HG02885 (cell line): ENCODE results near the gene HOATZ.

Source experiments
- ATAC-seq: cut with Tn5 transposase; IDR thresholded peaks from one replicate; pipeline ENCODE4 v1.9.1; 2021; ENCODE audit warnings: mild to moderate bottlenecking; ENCODE audit not compliant: unreplicated experiment, poor library complexity

The HOATZ gene

DNA sequence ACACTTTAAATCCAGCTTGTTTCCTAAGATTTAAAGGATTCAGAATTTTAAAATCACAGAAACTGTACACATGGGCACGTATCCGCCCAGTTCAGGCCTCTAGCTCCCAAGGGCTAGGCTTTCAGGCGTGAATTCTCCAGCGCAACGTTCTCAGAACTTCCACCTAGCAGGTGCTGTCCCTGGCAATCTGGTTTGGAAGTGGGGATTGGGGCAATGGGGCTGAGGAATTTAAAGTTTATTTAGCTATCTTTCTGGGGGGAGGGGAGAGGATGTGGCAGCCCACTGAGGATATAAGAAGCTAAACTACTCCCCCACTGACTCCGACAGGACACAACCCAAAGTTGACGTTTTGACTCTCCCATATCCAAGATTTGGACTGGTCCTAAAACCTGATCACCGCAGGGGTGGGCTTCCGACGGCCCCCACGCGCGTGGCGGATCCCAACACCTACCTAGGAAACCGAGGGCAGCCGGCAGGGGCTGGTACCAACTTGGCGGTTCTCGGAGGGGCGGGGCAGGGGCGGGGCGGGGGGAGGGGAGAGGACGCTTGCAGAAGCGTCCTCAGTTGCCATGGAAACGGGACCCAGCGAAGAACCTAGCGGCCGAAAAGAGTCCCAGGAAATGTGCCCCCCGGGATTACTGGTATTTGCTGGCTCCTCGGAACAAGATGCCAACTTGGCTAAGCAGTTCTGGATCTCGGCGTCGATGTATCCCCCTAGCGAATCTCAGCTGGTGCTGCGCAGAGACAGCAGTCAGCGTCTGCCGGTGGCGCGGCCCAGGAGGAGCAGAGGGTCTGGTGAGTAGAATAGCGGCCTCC is at the start of gene HOATZ:
Gene HOATZ (plus strand): TSS at position 563 of the 816 bp plus-strand sequence. CDS start 7 bp downstream, at position 570.
- no peak for ATAC-seq

DNA sequence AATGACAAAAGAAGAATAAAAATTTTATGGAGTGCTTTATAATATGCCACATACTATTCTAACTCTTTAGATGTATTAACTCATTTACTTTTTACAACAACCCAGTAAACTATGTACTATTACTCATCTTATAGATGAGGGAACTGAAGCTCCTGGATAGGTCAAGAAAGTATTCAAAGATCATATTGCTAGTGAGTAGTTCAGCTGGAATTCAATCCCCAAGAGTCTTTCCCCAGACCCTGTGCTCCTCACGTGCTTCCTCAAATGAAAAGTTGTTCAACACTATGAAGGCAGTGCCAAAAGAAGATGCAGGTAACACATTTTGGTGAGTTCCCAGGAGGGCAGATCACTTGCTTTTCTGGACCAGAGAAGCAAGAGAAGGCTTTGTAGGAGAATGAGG is 49.2 kb upstream of the HOATZ start:
- no peak for ATAC-seq

DNA sequence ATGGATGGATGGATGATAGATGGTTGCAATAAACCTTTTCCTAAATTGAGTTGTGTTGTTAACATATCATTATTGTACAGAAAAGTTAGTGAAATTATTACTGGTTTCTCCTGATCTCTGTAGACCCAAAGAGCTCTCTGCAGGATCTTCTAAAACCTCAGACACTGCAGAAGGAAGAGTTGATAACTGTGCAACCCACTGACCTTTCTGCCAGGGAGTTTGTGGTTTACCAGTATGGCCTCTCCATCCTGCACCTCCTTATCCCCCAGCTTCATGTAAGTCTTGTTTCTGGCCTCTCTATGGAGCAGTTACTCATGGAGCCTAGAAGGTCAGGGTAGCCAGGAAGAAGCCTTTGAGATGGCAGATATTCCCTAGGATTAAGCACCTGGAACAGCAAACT is 48.0 kb upstream of the HOATZ start:
- ATAC-seq = no peak

DNA sequence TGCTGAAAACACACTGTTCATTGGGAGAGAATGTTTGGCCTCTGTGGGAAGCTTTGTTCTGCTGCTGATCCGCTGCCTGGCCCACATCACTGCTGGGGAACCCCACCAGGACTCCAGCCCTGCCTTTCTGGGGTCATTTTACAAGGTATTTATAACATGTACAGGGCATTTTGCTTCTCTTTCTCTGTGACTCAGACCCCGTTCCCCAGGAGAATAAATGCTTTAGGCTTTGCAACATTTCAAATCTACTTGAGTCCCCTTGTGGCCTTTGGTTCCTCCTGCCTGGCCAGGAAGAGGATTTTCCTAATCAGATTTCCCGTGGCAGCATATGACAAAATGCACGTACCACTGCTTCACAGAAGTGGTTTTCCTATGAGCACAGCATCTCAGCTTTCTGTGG is 45.4 kb upstream of the HOATZ start:
- ATAC-seq = no peak

DNA sequence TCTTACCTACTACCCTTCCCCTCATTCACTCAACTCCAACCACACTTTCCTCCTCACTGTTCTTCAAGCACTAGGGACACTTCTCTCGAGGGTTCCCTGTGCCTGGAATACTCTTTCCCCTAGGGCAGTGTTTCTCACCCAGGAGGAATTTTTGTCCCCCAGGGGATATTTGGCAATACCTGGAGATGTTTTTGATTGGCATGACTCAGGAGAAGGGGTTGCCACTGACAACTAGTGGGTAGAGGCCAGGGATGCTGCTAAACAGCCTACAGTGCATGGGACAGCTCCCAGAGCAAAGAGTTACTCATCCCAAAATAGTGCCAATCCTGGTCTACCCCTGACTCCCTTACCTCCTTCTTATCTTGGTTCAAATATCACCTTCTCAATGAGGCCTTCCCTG is 42.4 kb upstream of the HOATZ start:
- no peak for ATAC-seq

DNA sequence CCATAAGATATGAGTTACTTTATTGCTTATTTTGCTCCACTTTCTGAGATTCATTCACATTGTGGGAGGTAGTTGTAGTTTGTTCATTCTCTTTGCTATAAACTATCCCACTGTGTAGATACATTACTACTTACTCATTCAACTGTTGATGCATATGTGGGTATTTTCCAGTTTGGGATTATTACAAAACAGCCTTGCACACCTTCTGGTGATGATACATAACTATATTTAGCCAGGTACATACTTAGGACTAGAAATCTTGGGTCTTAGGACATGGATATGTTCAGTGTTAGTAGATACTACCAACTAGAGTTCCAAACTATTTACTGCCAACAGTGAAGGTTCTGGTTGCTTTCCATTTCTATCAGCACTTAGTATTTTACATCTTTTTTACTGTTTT is 40.1 kb upstream of the HOATZ start:
- no peak for ATAC-seq

DNA sequence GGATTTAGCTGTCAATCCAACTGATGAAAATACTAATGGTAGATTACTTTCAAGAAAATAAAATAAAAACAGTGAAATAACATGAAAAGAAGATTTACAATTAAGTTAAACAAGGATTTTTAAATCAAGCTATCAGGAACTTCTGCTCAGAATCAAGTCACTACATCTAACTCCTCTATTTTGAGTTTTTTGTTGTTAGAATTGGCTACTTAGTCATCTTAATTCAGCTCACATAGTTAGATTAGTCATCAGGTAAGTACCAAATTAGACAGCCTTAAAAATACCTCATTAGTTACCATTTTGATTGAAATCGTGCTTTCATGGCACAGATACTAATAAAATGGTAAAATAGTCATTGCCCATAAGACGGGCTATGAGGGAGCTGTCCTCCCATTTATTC is 38.2 kb upstream of the HOATZ start:
- ATAC-seq = no peak

DNA sequence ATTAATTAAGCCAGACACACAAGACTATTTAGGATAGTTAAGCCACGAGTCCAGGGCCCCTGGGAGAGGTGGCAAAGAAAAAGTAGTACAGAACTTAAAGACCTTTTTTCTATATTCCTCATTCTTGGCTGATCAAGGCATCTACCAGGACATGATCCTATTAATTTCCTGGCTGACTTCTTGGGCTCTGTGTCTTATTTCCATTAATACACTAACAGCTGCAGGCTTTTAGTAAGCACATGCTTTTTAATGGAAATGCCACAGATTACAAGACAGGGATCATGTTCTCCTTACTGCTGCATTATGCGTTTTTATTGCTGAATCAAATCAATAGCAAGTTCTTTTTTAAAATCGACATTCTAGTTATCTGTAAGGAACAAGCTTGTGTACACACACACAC is 37.6 kb upstream of the HOATZ start:
- no peak for ATAC-seq

DNA sequence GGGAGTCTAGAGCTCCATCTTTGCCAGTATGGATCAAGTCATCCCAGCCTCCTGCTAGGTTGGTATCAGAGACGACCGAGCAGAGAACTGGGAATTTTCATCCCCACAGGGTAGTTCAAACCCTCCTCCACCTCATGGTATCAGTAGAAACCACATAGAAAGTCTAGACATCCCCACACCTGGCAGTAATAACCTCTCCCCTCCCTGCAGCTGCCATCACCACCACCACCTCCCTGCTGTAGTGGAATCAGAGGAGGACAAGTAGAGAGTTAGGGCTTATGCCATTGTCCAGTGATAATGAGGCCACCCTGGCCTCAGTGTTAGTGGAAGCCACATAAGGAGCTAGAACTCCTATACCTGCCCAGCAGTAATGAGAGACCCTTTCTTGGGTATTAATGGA is 36.7 kb upstream of the HOATZ start:
- no peak for ATAC-seq

DNA sequence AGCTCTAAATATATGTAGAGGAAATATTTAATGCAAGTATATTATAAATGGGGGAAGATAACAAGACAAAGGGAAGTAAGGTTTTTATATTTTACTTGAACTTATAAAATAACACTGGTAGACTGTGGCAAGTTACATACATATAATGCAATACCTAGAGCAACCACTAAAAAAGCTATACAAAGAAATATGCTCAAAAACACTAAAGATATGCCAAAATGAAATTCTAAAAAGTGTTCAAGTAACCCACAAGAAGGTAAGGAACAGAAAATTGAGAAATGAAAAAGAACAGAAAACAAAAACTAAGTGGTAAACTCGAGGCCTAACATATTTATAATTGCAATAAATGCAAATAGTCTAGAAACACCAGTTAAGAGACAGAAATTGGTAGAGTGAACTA is 34.9 kb upstream of the HOATZ start:
- no peak for ATAC-seq

DNA sequence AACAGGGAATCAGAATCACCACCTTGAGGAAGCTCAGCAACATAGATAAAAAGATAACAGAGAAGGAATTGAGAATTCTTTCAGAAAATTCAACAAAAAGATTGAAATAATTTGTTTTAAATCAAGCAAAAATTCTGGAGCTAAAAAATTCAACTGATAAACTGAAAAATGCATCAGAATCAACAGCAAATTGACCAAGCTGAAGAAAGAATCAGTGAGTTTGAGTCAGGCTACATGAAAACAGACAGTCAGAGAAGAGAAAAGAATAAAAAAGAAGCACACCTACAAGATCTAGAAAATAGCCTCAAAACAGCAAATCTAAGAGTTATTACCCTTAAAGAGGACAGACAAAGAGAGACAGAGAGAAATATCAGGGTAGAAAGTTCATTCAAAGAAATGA is 31.1 kb upstream of the HOATZ start:
- ATAC-seq = no peak

DNA sequence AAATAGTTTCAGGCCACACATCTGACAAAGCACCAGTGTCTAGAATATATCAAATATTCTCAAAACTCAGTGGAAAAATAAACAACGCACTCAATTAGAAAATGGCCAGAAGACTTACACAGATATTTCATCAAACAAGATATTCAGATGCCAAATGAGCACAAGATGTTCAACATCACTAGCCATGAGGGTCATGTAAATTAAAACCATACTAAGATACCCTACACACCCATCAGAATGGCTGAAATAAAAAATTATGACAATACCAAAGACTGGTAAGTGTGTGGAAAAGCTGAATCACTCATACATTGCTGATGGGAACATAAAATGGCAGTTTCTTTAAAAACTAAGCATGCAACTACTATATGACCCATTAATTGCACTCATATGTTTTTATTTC is 24.1 kb upstream of the HOATZ start:
- ATAC-seq = no peak

DNA sequence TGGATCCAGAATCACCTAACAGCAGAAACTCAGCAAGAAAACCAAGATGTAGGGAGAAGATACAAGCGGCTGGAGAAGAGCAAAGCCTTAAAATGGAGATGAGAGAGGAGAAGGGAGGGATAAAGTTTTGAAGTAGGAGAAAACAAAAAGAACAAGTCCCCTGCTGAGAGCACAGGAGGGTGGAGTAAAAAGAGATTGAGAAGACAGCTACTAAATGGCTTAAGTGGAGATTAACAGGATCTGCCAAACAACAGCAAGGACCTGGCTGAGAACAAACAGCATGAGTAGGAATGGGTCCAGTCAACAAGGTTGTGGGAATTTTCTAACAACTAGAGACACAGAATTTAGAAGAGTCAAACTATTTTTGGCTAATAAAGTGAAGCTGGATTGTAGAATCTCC is 20.5 kb upstream of the HOATZ start:
- no peak for ATAC-seq

DNA sequence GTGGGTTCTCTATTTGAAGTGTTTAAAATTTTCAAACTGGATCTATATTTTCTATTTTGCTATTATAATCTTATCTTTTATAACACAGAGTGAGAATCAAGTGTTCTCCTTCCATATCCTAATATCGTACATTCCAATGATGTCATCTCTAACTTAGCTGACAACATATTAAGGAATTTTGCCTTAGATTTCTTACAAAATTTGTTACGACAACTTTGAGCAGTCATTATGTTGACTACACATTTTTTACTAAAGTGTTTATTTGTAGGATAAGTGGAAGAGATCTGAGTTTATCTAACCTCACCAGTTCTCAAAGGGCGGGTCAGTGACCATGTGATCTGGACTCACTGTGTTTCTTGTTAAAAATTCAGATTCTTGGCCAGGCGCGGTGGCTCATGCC is 15.1 kb upstream of the HOATZ start:
- ATAC-seq = no peak

DNA sequence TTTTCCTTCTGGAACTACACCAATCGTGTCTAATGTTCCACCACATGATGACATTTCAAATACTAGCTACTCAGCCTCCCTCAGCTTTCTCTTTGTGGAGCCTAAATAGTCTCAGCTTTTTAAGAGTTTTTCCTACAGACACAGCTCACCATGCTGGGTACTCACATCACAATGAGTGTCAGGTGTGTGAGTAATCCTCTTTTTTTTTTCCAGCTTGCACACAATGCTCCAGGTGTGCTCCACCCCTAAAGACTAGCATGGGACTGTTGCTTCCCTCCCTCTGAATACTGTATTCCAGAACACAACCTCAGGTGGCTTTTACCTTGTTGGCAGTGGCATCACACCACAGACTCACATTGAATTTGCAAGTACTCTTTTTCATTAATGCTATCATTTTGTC is 14.1 kb upstream of the HOATZ start:
- no peak for ATAC-seq

DNA sequence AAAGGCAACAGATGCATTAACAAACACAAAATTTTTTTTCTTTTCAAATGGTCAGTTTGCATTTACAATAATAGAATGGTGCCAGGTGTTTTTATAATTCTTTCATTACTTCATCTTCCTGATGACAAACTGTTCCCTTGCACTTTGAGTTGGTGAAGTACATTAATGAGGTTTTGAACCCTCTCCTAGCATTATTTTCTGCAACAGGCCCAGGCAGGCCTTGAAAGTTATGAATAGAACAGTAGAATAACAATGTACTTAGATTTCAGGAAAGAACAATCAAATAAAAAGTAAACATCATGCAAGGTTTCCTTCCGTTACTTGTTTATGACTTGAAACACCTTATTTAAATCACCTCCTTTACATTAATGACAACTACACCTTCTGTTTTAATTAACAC is 12.0 kb upstream of the HOATZ start:
- ATAC-seq = no peak

DNA sequence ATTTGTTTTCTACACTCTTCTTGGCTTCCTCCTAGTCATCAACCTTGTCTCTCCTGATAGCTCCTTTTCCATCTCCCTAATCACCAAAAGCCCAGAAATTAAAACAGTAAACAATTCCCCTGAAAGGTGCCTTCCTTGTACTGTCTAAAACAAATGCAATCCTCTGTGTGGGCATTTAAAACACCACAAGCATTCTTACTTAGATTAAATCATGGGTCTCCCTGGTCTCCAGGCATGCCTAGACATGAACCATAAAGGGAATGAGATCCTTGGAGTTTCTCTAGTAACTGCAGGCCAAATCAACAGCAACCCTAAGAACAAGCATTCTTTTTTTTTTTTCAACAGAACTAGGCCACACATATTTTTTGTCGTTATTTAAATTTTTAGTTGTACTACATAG is 4.3 kb upstream of the HOATZ start:
- no peak for ATAC-seq

DNA sequence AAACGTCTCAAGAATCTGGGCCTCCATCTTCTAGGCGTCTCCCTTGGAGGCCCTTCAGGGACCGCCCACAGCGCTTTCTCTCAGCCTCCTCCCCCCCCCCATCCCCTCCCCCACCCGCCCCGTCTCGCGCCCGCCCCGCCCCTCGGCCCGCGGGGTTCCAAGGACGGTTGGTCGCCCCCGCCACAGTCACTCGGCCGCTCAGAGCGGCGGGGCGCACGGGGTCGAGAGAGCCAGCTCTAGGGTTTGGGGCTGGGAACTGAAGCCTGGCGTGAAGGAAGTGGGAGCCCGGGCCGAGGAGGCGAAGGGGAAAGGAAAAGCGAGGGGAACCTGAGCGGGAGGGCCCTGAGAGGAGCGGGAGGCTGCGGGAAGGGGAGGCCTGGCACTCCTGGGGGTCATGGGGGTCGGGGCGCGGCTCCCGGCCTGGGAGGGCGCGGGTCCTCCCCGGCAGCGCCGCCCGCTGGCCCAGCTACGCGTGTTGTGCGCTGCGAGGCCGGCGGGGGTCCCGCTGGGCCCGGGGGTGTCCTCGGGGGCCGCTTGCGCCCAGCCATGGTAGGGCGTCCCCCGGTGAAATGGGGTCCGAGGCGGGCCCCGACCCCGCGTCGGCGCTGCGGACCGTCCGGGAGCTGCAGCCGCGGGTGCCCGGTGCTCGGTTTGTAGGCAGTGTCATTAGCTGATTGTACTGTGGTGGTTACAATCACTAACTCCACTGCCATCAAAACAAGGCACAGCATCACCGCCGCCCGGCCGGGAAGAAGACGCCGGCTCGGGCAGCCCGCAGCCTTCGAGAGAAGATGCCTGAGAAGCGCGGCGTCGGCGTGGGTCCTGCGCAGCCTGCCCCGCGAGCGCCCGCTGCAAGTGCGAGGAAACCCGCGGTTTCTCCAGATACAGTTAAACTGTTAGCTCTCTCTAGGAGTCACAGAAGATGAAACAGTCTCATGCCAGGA is 2.0 kb upstream of the HOATZ start, which contains the start of gene BTG4:
Gene BTG4 (minus strand): TSS at position 91 of the 944 bp plus-strand sequence. CDS start 13,610 bp downstream, outside the sequence.
- ATAC-seq = no peak

DNA sequence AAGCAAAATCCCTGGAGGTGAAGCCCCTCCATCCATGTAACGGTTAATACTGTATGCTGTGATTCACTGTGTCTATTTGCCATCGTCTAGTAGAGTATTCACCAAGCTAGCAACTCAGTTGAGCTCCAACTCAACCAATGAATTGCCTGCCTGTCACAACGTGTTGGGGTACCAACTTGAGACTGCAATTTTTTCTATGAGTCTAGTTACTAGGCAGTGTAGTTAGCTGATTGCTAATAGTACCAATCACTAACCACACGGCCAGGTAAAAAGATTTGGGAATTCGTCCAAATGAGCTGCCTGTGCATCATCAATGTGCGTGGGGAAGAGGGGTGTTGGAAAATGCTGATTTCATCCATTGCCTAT is 1.4 kb upstream of the HOATZ start:
- ATAC-seq = no peak

DNA sequence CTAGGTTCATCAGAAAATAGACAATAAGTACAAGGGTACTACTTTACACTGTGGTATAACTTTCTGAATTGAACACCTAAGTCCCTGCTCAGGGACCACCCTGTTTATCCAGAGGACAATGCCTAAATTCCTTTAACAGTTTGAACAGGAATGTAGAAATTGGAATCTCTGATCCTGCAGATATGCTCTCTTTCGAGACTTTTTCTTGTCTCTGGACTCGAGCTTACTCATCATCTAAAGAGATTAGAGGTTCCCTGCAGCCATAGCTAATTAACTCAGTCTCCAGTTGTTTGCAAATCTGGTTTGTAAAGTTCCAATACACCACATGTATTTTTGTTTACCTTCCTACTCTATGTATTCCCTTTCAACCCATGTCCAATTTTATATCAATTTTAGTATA is 1.0 kb downstream of the HOATZ start:
- ATAC-seq = no peak

DNA sequence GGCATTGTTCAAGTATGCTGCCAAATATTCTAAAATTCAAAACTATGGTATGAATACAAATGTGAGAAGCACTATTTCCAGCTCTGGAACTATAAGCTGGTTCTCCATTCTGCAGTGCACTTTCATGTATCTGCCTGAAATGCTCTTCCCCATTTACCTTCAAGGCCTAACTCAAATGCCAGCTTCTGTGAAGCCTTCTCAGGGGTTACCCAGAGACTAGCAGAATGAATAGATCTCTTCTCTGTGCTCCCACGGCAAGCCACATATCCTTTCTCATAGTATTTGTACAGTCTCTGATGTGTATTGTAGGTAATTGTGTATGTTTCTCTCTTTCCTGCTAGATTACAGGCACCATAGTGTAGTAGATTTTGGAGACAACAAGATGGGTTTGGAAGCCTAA is 4.1 kb downstream of the HOATZ start:
- ATAC-seq = no peak
